Caco-2 (cell line): ENCODE results near the gene RGS21. TPM values are rescaled to one million over a fixed set of nuclear protein-coding genes. Genes with fewer than 3 reads are reported as not detected.

ENCODE experiments used
- BruUV-seq: library from RNA; stranded (reverse); fragments of 400-500 nt; replicated peaks from 2 replicates; lab custom pipeline; 2021; lab: Mats Ljungman, UMichigan
- CTCF ChIA-PET: fragments of 300-600 bp; sonication (Branson Sonifier 250); formaldehyde crosslinking; loops from one replicate; lab custom pipeline; 2022; ENCODE audit warnings: antibody characterized with exemption; lab: Charles Lee
- POLR2A ChIA-PET: fragments of 300-600 bp; sonication (Branson Sonifier 250); formaldehyde crosslinking; loops from one replicate; lab custom pipeline; 2022; ENCODE audit warnings: antibody characterized with exemption; lab: Charles Lee
- DNase-seq, 2 experiments: peaks; one replicate each; pipeline versions ENCODE4 v3.0.0 to v3.0.0-alpha.2; 2020 to 2022
- H3K27me3 ChIP-seq: replicated peaks from 2 replicates; pipeline ENCODE4 v1.6.0; 2011; ENCODE audit warnings: low read length; ENCODE audit not compliant: control insufficient read depth, insufficient read depth
- H3K36me3 ChIP-seq: 2 replicates; pipeline ENCODE4 v1.5.1; 2011; ENCODE audit warnings: low read length; ENCODE audit not compliant: control insufficient read depth, insufficient read depth
- H3K4me1 ChIP-seq: fragments of 250-450 bp; sonication (Bioruptor Pico); 2 replicates; pipeline ENCODE4 v1.5.1; 2020; ENCODE audit warnings: mild to moderate bottlenecking
- H3K4me3 ChIP-seq: 2 replicates; pipeline ENCODE4 v1.5.1; 2011; ENCODE audit warnings: low read depth, mild to moderate bottlenecking, control low read depth, low read length
- H3K9me3 ChIP-seq: fragments of 250-450 bp; sonication (Bioruptor Pico); 2 replicates; pipeline ENCODE4 v1.5.1; 2020; ENCODE audit warnings: mild to moderate bottlenecking, moderate library complexity
- H3K27ac Mint-ChIP-seq: one replicate; pipeline ENCODE4 v1.8.0; 2022; ENCODE audit warnings: mixed read lengths; ENCODE audit not compliant: unreplicated experiment
- H3K27me3 Mint-ChIP-seq: one replicate; pipeline ENCODE4 v1.8.0; 2022; ENCODE audit warnings: mixed read lengths; ENCODE audit not compliant: insufficient read depth, unreplicated experiment
- H3K36me3 Mint-ChIP-seq: one replicate; pipeline ENCODE4 v1.8.0; 2022; ENCODE audit warnings: mild to moderate bottlenecking, mixed read lengths; ENCODE audit not compliant: insufficient read depth, unreplicated experiment
- H3K4me1 Mint-ChIP-seq: one replicate; pipeline ENCODE4 v1.8.0; 2022; ENCODE audit warnings: low read depth, mixed read lengths; ENCODE audit not compliant: unreplicated experiment
- H3K4me3 Mint-ChIP-seq: one replicate; pipeline ENCODE4 v1.8.0; 2022; ENCODE audit warnings: mild to moderate bottlenecking, moderate library complexity, mixed read lengths; ENCODE audit not compliant: unreplicated experiment
- H3K9me3 Mint-ChIP-seq: one replicate; pipeline ENCODE4 v1.8.0; 2022; ENCODE audit warnings: mixed read lengths; ENCODE audit not compliant: unreplicated experiment
- intact Hi-C: fragments of 100-400 bp; cut with micrococcal nuclease; formaldehyde crosslinking; loops from one replicate; pipeline ENCODE4 v1.10.0; 2022; ENCODE audit not compliant: unreplicated experiment
- total RNA-seq: library from RNA; stranded (reverse); gene quantifications from 2 replicates; pipeline ENCODE4 v1.2.3, GENCODE V29; 2022
- TF ChIP-seq, protein P1 (sequence below), 2 experiments: fragments of 200-600 bp in 1 of 2; IDR thresholded peaks; 1 replicate in 1 of 2; 2 replicates in 1 of 2; pipeline versions ENCODE4 v1.5.1 to v1.8.0; 2011 to 2022; ENCODE audit warnings: antibody characterized with exemption in 1 of 2, control low read depth in 1 of 2, inconsistent platforms in 1 of 2, low read depth in 1 of 2, low read length in 1 of 2, mild to moderate bottlenecking in 1 of 2, moderate library complexity in 1 of 2; ENCODE audit not compliant: insufficient read depth in 1 of 2, severe bottlenecking in 1 of 2, unreplicated experiment in 1 of 2

Gene RGS21
- total RNA-seq, 1 experiment from 2014 or later, result not detected

DNA sequence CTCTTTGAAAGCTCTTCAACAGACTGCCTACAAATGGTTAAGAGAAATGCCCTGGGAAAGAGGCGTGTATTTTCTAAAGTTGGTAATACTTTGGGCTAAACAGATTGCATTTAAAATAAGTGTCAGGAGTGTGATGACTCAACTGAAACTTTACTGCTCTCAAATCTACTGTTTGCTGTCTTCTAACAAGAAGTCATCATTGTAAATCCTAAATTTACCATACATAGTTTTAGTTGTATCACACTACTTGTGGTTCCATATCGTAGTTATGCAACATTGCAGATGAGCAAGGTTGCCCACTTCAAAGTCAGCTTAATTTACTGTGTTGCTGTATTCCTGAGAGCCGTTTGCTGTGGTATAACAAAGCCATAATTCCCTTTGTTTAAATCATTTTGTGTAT, 59.6 kb downstream of the RGS21 start:
- intact Hi-C loops, result no loop called here

DNA sequence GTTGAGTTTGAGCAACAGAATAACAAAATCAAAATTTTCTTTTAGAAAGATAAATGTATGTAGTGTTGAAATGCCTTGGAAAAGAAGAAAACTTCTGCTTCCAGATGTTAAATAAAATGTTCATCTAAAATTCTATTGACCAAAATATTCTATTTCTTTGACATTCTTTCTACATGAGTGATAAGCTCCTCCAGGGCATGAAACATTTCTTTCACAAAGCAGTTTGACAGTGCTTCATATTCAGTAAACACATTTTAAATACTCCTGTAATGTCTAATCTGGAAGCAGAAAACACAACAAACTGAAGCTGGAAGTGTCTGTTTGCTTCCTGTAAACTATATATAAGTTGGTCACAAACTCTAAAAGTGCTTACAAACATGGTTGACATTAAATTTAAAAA, 61.5 kb downstream of the RGS21 start:
- ChIA-PET POLR2A (no interaction called here), CTCF (no interaction called here)
- Mint-ChIP-seq H3K4me3 (no peak overlapping the region), H3K27ac (no peak overlapping the region), H3K4me1 (no peaks in the 10 kb centered on the region), H3K9me3 (no peaks in the 10 kb centered on the region), H3K27me3 (no peaks in the 10 kb centered on the region), H3K36me3 (no peaks in the 10 kb centered on the region)
- H3K27me3 ChIP-seq, result no peaks in the 10 kb centered on the region
- no peak for DNase-seq
- no peaks in the 10 kb centered on the region for H3K36me3 ChIP-seq
- H3K9me3 ChIP-seq, result no peaks in the 10 kb centered on the region
- TF ChIP-seq, protein P1, sequence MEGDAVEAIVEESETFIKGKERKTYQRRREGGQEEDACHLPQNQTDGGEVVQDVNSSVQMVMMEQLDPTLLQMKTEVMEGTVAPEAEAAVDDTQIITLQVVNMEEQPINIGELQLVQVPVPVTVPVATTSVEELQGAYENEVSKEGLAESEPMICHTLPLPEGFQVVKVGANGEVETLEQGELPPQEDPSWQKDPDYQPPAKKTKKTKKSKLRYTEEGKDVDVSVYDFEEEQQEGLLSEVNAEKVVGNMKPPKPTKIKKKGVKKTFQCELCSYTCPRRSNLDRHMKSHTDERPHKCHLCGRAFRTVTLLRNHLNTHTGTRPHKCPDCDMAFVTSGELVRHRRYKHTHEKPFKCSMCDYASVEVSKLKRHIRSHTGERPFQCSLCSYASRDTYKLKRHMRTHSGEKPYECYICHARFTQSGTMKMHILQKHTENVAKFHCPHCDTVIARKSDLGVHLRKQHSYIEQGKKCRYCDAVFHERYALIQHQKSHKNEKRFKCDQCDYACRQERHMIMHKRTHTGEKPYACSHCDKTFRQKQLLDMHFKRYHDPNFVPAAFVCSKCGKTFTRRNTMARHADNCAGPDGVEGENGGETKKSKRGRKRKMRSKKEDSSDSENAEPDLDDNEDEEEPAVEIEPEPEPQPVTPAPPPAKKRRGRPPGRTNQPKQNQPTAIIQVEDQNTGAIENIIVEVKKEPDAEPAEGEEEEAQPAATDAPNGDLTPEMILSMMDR (IDR thresholded peaks at IDR 0.05; ENCODE audit: insufficient read depth in 1 of 2, low read depth in 1 of 2, low read length in 1 of 2, severe bottlenecking in 1 of 2, unreplicated experiment in 1 of 2), result no peak
- intact Hi-C loops, result no loop called here
- no peak overlapping the region for H3K4me3 ChIP-seq
- BruUV-seq, result no TSS peak
- no peaks in the 10 kb centered on the region for H3K4me1 ChIP-seq

More for the DNA sequence above, 59.6 kb downstream of the RGS21 start:
- H3K27me3 Mint-ChIP-seq, result no peaks in the 10 kb centered on the region
- no peaks in the 10 kb centered on the region for H3K9me3 Mint-ChIP-seq
- Histone ChIP-seq H3K9me3 (no peaks in the 10 kb centered on the region), H3K36me3 (no peaks in the 10 kb centered on the region), H3K27me3 (no peaks in the 10 kb centered on the region), H3K4me3 (no peak overlapping the region), H3K4me1 (no peaks in the 10 kb centered on the region)
- POLR2A ChIA-PET, result no interaction called here
- TF ChIP-seq, protein P1 (IDR thresholded peaks at IDR 0.05; ENCODE audit: insufficient read depth in 1 of 2, low read depth in 1 of 2, low read length in 1 of 2, severe bottlenecking in 1 of 2, unreplicated experiment in 1 of 2), result no peak
- BruUV-seq, result no TSS peak
- no peak for DNase-seq
- H3K36me3 Mint-ChIP-seq, result no peaks in the 10 kb centered on the region
- H3K27ac Mint-ChIP-seq, result no peak overlapping the region
- H3K4me3 Mint-ChIP-seq, result no peak overlapping the region
- H3K4me1 Mint-ChIP-seq, result no peaks in the 10 kb centered on the region
- CTCF ChIA-PET, result no interaction called here

DNA sequence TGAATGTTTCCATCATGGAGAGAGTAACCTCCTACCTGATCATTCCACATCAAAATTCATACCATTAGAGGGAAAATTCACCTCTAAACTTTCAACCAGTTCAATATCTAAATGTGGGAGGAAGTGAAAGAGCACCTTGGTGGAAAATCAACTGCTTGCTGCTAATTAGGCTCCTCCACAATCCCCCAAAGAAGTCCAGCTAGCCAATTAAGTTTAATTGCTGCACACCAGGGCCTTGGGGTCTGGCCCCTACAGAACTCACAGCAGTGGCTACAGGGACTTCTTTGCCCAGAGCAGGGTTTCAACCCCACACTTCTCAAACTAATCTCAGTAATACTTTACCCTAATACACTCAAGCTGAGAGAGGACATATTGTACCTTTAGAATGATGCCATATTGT, 62.1 kb downstream of the RGS21 start:
- intact Hi-C loops, result no loop called here
- H3K4me3 Mint-ChIP-seq, result no peak overlapping the region
- no peaks in the 10 kb centered on the region for H3K4me1 Mint-ChIP-seq
- CTCF ChIA-PET, result no interaction called here
- no peaks in the 10 kb centered on the region for H3K36me3 Mint-ChIP-seq
- TF ChIP-seq, protein P1 (IDR thresholded peaks at IDR 0.05; ENCODE audit: insufficient read depth in 1 of 2, low read depth in 1 of 2, low read length in 1 of 2, severe bottlenecking in 1 of 2, unreplicated experiment in 1 of 2), result no peak
- Histone ChIP-seq H3K36me3 (no peaks in the 10 kb centered on the region), H3K27me3 (no peaks in the 10 kb centered on the region), H3K4me3 (no peak overlapping the region), H3K4me1 (no peaks in the 10 kb centered on the region), H3K9me3 (peaks cover 3% of the 10 kb centered on the region; the same call in 1 of the 2 replicates)
- H3K9me3 Mint-ChIP-seq, result no peaks in the 10 kb centered on the region
- no peaks in the 10 kb centered on the region for H3K27me3 Mint-ChIP-seq
- POLR2A ChIA-PET, result no interaction called here
- no TSS peak for BruUV-seq
- no peak for DNase-seq
- no peak overlapping the region for H3K27ac Mint-ChIP-seq
